ENCODE data around the gene LDLRAD3.

The LDLRAD3 gene

GRCh38 chr11:35928688-35929395 is 15.0 kb upstream of the LDLRAD3 start:
- no peak for DNase-seq

- no peak for DNase-seq
These were observed 13.4 kb upstream of the LDLRAD3 start for GRCh38 chr11:35930466-35930865.

GRCh38 chr11:35932121-35932520 is 11.7 kb upstream of the LDLRAD3 start:
- no peak for DNase-seq

- no peak for DNase-seq
These were observed 11.1 kb upstream of the LDLRAD3 start for GRCh38 chr11:35932681-35933319.

- DNase-seq: no peak
These were observed 10.5 kb upstream of the LDLRAD3 start for GRCh38 chr11:35933320-35933871.

GRCh38 chr11:35934271-35934670 is 9.6 kb upstream of the LDLRAD3 start:
- no peak for DNase-seq

GRCh38 chr11:35934981-35935380 is 8.9 kb upstream of the LDLRAD3 start:
- DNase-seq: no peak

GRCh38 chr11:35935390-35935789 is 8.5 kb upstream of the LDLRAD3 start:
- DNase-seq: no peak

- no peak for DNase-seq
These were observed 6.8 kb upstream of the LDLRAD3 start for GRCh38 chr11:35937111-35937510.

GRCh38 chr11:35937700-35938099 is 6.2 kb upstream of the LDLRAD3 start:
- no peak for DNase-seq

- DNase-seq: no peak
These were observed 5.6 kb upstream of the LDLRAD3 start for GRCh38 chr11:35938231-35938630.

GRCh38 chr11:35943309-35943708 is 553 bp upstream of the LDLRAD3 start:
- DNase-seq: no peak

- DNase-seq: no peak
These were observed 758 bp downstream of the LDLRAD3 start for GRCh38 chr11:35944503-35945136.

- no peak for DNase-seq
These were observed 1.3 kb downstream of the LDLRAD3 start for GRCh38 chr11:35945137-35945518.

GRCh38 chr11:35946766-35947165 is 2.9 kb downstream of the LDLRAD3 start:
- no peak for DNase-seq

GRCh38 chr11:35947437-35947836 is 3.6 kb downstream of the LDLRAD3 start:
- no peak for DNase-seq

- DNase-seq: no peak
These were observed 5.4 kb downstream of the LDLRAD3 start for GRCh38 chr11:35949242-35949641.

- DNase-seq: no peak
These were observed 6.2 kb downstream of the LDLRAD3 start for GRCh38 chr11:35950082-35950481.

GRCh38 chr11:35951680-35952079 is 7.8 kb downstream of the LDLRAD3 start:
- DNase-seq: no peak

GRCh38 chr11:35953081-35953760 is 9.4 kb downstream of the LDLRAD3 start:
- DNase-seq: no peak

- no peak for DNase-seq
These were observed 10.3 kb downstream of the LDLRAD3 start for GRCh38 chr11:35954205-35954604.

GRCh38 chr11:35955636-35956035 is 11.8 kb downstream of the LDLRAD3 start:
- no peak for DNase-seq

GRCh38 chr11:35962369-35963138 is 18.7 kb downstream of the LDLRAD3 start:
- no peak for DNase-seq

Measured in bone marrow (tissue), 2 donors.